NCI-H187 treated with DMSO at 0.1 percent for 48 hours (cell line): ENCODE data around the gene PLD1.
"Not testable (repeated sequence)": the region's sequence is repeated elsewhere in the genome, so short reads cannot be mapped to it uniquely, and the experiment has no call there.

Experiments
- DNase-seq: peaks from one replicate; lab custom pipeline; 2025; lab: John Stamatoyannopoulos, UW

The PLD1 gene, protein sequence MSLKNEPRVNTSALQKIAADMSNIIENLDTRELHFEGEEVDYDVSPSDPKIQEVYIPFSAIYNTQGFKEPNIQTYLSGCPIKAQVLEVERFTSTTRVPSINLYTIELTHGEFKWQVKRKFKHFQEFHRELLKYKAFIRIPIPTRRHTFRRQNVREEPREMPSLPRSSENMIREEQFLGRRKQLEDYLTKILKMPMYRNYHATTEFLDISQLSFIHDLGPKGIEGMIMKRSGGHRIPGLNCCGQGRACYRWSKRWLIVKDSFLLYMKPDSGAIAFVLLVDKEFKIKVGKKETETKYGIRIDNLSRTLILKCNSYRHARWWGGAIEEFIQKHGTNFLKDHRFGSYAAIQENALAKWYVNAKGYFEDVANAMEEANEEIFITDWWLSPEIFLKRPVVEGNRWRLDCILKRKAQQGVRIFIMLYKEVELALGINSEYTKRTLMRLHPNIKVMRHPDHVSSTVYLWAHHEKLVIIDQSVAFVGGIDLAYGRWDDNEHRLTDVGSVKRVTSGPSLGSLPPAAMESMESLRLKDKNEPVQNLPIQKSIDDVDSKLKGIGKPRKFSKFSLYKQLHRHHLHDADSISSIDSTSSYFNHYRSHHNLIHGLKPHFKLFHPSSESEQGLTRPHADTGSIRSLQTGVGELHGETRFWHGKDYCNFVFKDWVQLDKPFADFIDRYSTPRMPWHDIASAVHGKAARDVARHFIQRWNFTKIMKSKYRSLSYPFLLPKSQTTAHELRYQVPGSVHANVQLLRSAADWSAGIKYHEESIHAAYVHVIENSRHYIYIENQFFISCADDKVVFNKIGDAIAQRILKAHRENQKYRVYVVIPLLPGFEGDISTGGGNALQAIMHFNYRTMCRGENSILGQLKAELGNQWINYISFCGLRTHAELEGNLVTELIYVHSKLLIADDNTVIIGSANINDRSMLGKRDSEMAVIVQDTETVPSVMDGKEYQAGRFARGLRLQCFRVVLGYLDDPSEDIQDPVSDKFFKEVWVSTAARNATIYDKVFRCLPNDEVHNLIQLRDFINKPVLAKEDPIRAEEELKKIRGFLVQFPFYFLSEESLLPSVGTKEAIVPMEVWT

GRCh38 chr3:171809861-171810628 is at the start of gene PLD1:
Gene PLD1, minus strand, starts transcription at chr3:171810483. Its CDS starts 72,432 bp downstream, at chr3:171738051.
- no peak for DNase-seq

GRCh38 chr3:171858770-171859169 is 48.5 kb upstream of the PLD1 start:
- not testable (repeated sequence) for DNase-seq

GRCh38 chr3:171854649-171855305 is 44.5 kb upstream of the PLD1 start:
- DNase-seq = no peak

- DNase-seq = no peak
These were observed 41.4 kb upstream of the PLD1 start for GRCh38 chr3:171851660-171852058.

DNA sequence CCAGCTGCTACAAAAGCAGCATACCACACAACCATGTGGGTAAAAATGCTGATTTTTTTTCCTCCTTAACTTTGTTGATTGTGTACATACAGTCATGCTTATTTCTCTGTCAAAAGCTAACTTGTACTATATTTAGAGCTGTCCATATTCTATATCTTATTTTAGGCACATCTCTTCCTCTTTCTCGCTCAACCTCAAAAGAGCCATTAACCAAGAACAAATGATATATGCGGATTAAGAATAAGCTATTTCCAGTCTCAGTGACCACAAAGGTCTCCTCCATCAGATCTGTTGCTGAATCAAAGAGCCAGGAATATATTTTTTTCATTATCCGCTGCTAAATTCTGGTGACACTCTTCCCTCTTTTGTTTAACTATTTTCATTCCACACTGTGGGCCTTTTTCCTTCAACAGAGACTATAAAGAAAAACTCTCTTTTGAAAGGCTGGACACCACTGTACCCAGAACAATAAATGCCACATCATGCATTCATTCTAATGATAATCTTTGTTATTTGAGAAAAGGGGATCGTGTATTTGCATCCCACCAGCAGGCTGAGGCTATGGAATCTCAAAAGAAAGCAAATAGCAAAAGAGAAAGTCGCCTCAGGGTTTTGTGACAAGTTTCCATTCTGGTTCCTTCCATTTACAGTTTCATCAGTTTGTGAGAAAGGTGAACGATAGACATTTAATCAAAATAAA is 40.8 kb upstream of the PLD1 start:
- DNase-seq = no peak

GRCh38 chr3:171850320-171850959 is 40.2 kb upstream of the PLD1 start:
- no peak for DNase-seq

DNA sequence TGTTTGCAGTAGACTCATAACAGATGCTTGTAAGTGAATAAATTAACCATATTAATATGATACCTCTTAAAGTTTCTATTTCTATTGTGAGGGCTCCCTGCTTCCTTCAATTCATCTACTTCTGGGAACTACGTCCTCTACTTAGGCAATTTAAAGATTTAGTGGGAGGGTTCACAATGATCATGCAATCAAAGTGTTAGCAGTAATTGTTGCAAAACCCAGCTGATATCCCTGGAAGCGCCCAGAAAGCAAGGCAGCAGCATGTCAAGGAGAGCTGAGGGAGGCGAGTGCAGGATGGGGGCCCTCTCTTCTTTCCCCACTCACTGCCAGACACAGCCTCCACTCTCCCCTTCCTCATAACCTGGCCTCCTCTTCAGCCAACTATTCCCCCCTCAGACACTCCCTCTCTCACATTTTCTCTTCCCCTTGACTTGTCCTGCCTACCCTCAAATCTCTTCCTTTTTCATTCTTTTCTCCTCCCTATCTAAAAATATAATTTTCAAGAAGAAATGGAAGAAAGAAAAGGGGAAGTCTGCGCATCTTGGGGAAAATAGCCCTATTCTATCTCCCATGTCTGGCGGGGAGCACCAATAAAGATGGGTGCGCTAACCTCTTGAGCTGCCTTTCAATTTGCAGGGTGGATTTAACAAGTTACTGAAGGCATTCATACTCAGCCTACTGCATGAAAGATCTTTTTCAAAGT is 39.5 kb upstream of the PLD1 start:
- no peak for DNase-seq

- DNase-seq = no peak
These were observed 37.4 kb upstream of the PLD1 start for GRCh38 chr3:171847595-171848259.

DNA sequence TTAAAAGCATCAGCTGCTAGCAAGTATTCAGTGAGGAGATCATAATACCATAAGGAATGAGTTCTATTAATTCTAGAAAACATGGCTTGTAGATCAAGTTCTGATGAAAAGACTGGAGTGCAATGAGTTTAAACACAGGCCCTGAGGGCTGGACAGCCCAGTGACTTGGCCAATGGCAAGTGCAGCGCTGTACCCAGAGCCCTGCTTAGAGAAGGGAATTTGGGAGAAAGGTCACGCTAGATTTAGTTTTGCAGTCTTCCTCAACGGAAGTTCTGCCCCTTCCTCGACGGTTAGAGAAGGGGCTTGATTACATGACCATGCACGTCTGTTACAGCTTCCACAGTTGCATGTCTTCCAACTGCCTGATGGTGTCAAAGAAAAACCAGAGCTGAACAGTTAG is 36.9 kb upstream of the PLD1 start:
- DNase-seq = no peak

- no peak for DNase-seq
These were observed 36.3 kb upstream of the PLD1 start for GRCh38 chr3:171846597-171846996.

- DNase-seq = no peak
These were observed 35.4 kb upstream of the PLD1 start for GRCh38 chr3:171845481-171846284.

DNA sequence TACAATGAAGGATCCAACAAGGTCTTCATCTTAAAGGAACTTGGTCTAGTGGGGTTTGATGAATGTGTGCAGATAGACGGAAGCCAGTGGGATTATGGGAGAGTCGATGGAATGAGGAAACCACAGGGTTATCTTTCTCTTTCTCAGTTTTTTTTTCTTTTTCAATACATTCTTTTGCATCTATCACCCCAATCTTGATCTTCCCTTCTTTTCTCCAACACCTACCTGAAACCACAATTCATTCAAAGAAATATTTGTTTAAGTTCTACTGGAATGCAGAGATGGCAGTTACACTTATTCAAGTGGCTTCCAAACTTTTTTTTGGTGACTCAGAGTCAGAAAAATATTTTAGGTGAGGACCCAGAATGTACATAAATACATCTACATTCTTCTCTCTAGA is 34.6 kb upstream of the PLD1 start:
- DNase-seq = no peak

DNA sequence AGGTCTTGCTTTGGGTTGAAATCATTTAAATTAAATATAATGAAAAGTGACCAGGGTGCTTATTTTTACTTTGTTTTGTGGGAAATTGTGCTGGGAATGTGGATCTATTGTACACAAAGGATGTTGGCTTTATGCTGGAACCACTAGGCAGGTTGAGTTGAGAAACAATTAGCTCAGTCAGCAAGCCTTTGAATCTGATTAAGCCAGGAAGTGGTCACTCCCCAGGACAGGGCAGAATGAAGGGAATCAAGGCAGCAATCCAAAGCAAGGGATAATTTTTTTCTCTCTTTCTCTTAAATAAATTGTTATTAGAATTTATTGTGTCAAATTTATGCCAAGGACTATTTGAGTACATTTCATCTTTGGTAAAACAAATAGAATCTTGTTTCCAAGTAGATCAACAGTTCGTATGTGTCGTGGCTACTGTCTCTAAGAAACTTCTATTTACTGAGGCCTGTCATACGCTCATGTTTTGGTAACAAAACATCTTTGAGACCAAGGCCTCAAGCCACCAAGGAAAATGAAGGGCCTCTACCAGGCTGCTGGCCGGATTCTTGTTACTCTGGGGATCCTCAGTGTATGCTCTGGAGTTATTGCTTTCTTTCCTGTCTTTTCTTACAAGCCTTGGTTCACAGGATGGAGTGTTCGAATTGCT is 32.7 kb upstream of the PLD1 start, which contains the start of gene TMEM212:
Gene TMEM212, plus strand, starts transcription at position 486 of the 655 bp plus-strand sequence. Its CDS starts 35 bp downstream, at position 521.
- no peak for DNase-seq

DNA sequence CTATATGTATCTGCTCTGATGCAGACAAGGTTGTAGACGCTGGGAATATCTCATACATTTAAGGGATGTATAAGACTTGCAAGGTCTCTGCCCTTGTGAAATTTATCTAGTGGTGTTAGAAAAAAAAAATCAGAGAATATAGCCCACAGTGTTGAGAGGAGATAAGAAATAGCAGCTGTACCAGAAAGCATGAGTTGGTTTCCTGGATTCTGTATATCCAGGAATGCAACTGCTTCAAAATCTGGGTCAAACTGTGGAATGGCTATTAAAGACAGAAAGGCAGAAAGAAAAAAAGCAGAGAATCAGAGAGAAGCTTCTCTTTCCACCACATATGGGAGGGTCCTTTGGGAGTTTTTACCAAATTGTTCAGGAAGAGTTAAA is 31.3 kb upstream of the PLD1 start:
- no peak for DNase-seq

GRCh38 chr3:171840811-171841619 is 30.7 kb upstream of the PLD1 start:
- no peak for DNase-seq

DNA sequence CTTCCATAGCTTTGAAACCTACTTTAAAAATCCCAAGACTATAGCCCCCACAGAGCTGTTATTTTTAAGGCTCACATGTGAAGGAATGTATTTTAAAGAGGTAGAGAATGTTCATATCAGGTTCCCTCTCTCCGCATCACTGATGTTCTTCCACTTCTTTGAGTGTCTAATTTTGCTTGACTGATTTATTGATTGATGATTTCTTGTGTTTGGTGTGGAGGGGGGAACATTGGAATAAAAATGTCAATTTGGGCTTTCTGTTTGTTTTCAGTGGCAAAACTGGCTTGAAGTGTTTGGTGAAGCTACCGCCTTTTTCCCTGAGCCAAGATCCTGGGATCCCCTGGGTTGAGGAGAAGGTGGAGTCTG is 30.1 kb upstream of the PLD1 start:
- DNase-seq = no peak

GRCh38 chr3:171839270-171839669 is 29.0 kb upstream of the PLD1 start:
- DNase-seq = no peak
